GM19238 (cell line): ENCODE results near the gene USP35.

Experiments used
- DNase-seq: peaks from one replicate; pipeline ENCODE4 v3.0.0; 2011; ENCODE audit warnings: low spot score; ENCODE audit not compliant: insufficient read length

The USP35 gene

GRCh38 chr11:78188286-78189173, at the start of gene USP35, which contains the start of gene KCTD21:
USP35 (plus strand) TSS chr11:78188919; CDS start chr11:78196246, 7,327 bp downstream.
KCTD21 (minus strand) TSS chr11:78188626; CDS start chr11:78174554, 14,072 bp downstream.
- peak; percentile 98 for DNase-seq

GRCh38 chr11:78139422-78140391, 49.0 kb upstream of the USP35 start, which contains the start of gene ALG8:
ALG8 (minus strand) TSS chr11:78139626; CDS start chr11:78139588, 38 bp downstream.
- DNase-seq, result peak; percentile 98

- no peak for DNase-seq
These were observed 48.2 kb upstream of the USP35 start for GRCh38 chr11:78140392-78141077.

- no peak for DNase-seq
These were observed 43.2 kb upstream of the USP35 start for GRCh38 chr11:78145511-78146025.

- DNase-seq, result no peak
These were observed 40.9 kb upstream of the USP35 start for GRCh38 chr11:78147807-78148206.

GRCh38 chr11:78149646-78150045, 39.1 kb upstream of the USP35 start:
- no peak for DNase-seq

GRCh38 chr11:78150346-78150745, 38.4 kb upstream of the USP35 start:
- no peak for DNase-seq

- DNase-seq, result no peak
These were observed 38.0 kb upstream of the USP35 start for GRCh38 chr11:78150754-78151153.

GRCh38 chr11:78151804-78152203, 36.9 kb upstream of the USP35 start:
- no peak for DNase-seq

GRCh38 chr11:78156127-78156844, 32.4 kb upstream of the USP35 start:
- DNase-seq, result no peak

GRCh38 chr11:78158987-78159652, 29.6 kb upstream of the USP35 start:
- no peak for DNase-seq

GRCh38 chr11:78160557-78160956, 28.2 kb upstream of the USP35 start:
- DNase-seq, result no peak

- DNase-seq, result no peak
These were observed 27.4 kb upstream of the USP35 start for GRCh38 chr11:78161346-78161745.

GRCh38 chr11:78161962-78162371, 26.8 kb upstream of the USP35 start:
- DNase-seq, result no peak

GRCh38 chr11:78163828-78164227, 24.9 kb upstream of the USP35 start:
- no peak for DNase-seq

GRCh38 chr11:78164471-78164870, 24.2 kb upstream of the USP35 start:
- no peak for DNase-seq

GRCh38 chr11:78166855-78167469, 21.8 kb upstream of the USP35 start:
- DNase-seq, result no peak

- DNase-seq, result no peak
These were observed 19.9 kb upstream of the USP35 start for GRCh38 chr11:78168539-78169477.
